ENCODE data around the gene TYW5. TPM values are rescaled to one million over a fixed set of nuclear protein-coding genes. Genes with fewer than 3 reads are reported as not detected.

Gene TYW5
- total and polyA plus RNA-seq, 2 of the 13 experiments (the other 11 are each of a cell fraction or from before 2014, with no cell fraction given): 8.3 to 14.6 TPM

GRCh38 chr2:199955339-199956061 is at the start of gene TYW5, which contains the start of gene MAIP1 (continued):
- TF ChIP-seq FLYWCH1 (CRISPR knock-in tag; IDR thresholded peaks at IDR 0.05): peak; percentile 83
- TF ChIP-seq FOXA1 (IDR thresholded peaks at IDR 0.05): no peak
- peak; percentile 1; the same call in 1 of the 2 replicates for TF ChIP-seq FOXA1 (CRISPR knock-in tag; IDR thresholded peaks at IDR 0.05)
- TF ChIP-seq KLF9 (CRISPR knock-in tag; IDR thresholded peaks at IDR 0.05; ENCODE audit: low read depth): peak; percentile 65; the same call in 1 of the 2 replicates
- peak; percentile 88 for TF ChIP-seq DZIP1 (CRISPR knock-in tag; IDR thresholded peaks at IDR 0.05)
- TF ChIP-seq SRSF1 (optimal IDR thresholded peaks at IDR 0.05; ENCODE audit: low read depth, low read length): no peak
- peak; percentile 87 for TF ChIP-seq RCOR2 (CRISPR knock-in tag; IDR thresholded peaks at IDR 0.05)
- peak; percentile 87 for TF ChIP-seq FOXK1 (CRISPR knock-in tag; IDR thresholded peaks at IDR 0.05; ENCODE audit: borderline replicate concordance, low read depth)
- peak; percentile 63 for TF ChIP-seq ZNF264 (CRISPR knock-in tag; IDR thresholded peaks at IDR 0.05)
- peak; percentile 94 for TF ChIP-seq RXRA (CRISPR knock-in tag; IDR thresholded peaks at IDR 0.05)
- TF ChIP-seq, protein P1, sequence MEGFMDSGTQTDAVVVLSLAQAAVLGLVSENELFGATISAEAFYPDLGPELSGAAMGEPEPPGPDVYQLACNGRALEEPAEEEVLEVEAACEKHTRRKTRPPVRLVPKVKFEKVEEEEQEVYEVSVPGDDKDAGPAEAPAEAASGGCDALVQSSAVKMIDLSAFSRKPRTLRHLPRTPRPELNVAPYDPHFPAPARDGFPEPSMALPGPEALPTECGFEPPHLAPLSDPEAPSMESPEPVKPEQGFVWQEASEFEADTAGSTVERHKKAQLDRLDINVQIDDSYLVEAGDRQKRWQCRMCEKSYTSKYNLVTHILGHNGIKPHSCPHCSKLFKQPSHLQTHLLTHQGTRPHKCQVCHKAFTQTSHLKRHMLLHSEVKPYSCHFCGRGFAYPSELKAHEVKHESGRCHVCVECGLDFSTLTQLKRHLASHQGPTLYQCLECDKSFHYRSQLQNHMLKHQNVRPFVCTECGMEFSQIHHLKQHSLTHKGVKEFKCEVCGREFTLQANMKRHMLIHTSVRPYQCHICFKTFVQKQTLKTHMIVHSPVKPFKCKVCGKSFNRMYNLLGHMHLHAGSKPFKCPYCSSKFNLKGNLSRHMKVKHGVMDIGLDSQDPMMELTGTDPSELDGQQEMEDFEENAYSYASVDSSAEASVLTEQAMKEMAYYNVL (CRISPR knock-in tag; IDR thresholded peaks at IDR 0.05; ENCODE audit: borderline replicate concordance): peak; percentile 92; the same call in 1 of the 2 replicates
- peak; percentile 99 for TF ChIP-seq REPIN1 (CRISPR knock-in tag; IDR thresholded peaks at IDR 0.05; ENCODE audit: borderline replicate concordance, low read depth)
- TF ChIP-seq AGO2 (optimal IDR thresholded peaks at IDR 0.05; ENCODE audit: low read depth, low read length): peak; percentile 79
- TF ChIP-seq, protein P2, sequence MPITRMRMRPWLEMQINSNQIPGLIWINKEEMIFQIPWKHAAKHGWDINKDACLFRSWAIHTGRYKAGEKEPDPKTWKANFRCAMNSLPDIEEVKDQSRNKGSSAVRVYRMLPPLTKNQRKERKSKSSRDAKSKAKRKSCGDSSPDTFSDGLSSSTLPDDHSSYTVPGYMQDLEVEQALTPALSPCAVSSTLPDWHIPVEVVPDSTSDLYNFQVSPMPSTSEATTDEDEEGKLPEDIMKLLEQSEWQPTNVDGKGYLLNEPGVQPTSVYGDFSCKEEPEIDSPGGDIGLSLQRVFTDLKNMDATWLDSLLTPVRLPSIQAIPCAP (CRISPR knock-in tag; IDR thresholded peaks at IDR 0.05; ENCODE audit: low read depth): no peak; the same call in 1 of the 2 replicates
- TF ChIP-seq ZSCAN31 (CRISPR knock-in tag; IDR thresholded peaks at IDR 0.05; ENCODE audit: low read depth): peak; percentile 93
- TF ChIP-seq SMYD3 (CRISPR knock-in tag; IDR thresholded peaks at IDR 0.05): peak; percentile 80; the same call in 1 of the 2 replicates
- peak; percentile 46; the same call in 1 of the 2 replicates for TF ChIP-seq NFYB (CRISPR knock-in tag; IDR thresholded peaks at IDR 0.05)
- no peak for TF ChIP-seq POLR2AphosphoS2 (IDR thresholded peaks at IDR 0.05; ENCODE audit: low read depth, low read length)
- TF ChIP-seq ZNF816 (CRISPR knock-in tag; IDR thresholded peaks at IDR 0.05; ENCODE audit: borderline replicate concordance): peak; percentile 98
- no peak for TF ChIP-seq ATM (IDR thresholded peaks at IDR 0.05; ENCODE audit: borderline replicate concordance)
- no peak for TF ChIP-seq ATAD3A (CRISPR knock-in tag; IDR thresholded peaks at IDR 0.05)
- TF ChIP-seq HDAC6 (IDR thresholded peaks at IDR 0.05; ENCODE audit: low read depth, low read length): no peak
- TF ChIP-seq FOXO1 (CRISPR knock-in tag; IDR thresholded peaks at IDR 0.05): peak; percentile 53; the same call in 1 of the 2 replicates
